K562 (cell line): Measurements from ENCODE around the gene KLRD1. TPM values are rescaled to one million over a fixed set of nuclear protein-coding genes. Genes with fewer than 3 reads are reported as not detected.
"Not testable (repeated sequence)": the region's sequence is repeated elsewhere in the genome, so short reads cannot be mapped to it uniquely, and the experiment has no call there.

ENCODE experiments used
- ATAC-seq: fragments of 200-7000 bp; cut with Tn5 transposase; 3 replicates; pipeline ENCODE4 v1.9.1; 2020; ENCODE audit warnings: moderate library complexity
- BruUV-seq: library from RNA; stranded (reverse); fragments of 400-500 nt; replicated peaks from 2 replicates; lab custom pipeline; 2021; lab: Mats Ljungman, UMichigan
- CTCF ChIA-PET: fragments of 300-600 bp; formaldehyde crosslinking; extraction: SDS; loops from one replicate; lab custom pipeline; 2021; ENCODE audit warnings: low intra/inter-chr PET ratio; lab: Yijun Ruan, JAX
- POLR2A ChIA-PET: fragments of 300-600, 350-650 bp; sonication (Branson Sonifier 250); formaldehyde crosslinking; extraction: SDS; loops from one replicate; lab custom pipeline; 2021; ENCODE audit warnings: antibody characterized with exemption, inconsistent platforms; lab: Yijun Ruan, JAX
- DNase-seq, 4 experiments: peaks; one replicate each; pipeline versions ENCODE4 v3.0.0 to v3.0.0-alpha.2; 2011 to 2018; ENCODE audit warnings: low spot score in 3 of 4, mixed read lengths in 3 of 4; ENCODE audit errors: extremely low read depth in 1 of 4
- FAIRE-seq: peaks from 2 replicates; lab custom pipeline; 2011; peaks lifted over from hg19 to GRCh38; lab: Jason Lieb, UNC
- H2AFZ ChIP-seq: 2 replicates; pipeline ENCODE4 v1.6.0; 2011; ENCODE audit warnings: low read depth, low read length, control low read depth, inconsistent platforms
- H3K27ac ChIP-seq: fragments of 200-600 bp; 3 replicates; pipeline ENCODE4 v1.8.0; 2011; ENCODE audit warnings: low read depth, mild to moderate bottlenecking, control low read depth, inconsistent platforms, low read length, moderate library complexity, mixed read lengths; ENCODE audit errors: extremely low read depth
- H3K27me3 ChIP-seq, 2 experiments: fragments of 300-600 bp in 1 of 2; 2 replicates in 1 of 2; 3 replicates in 1 of 2; pipeline versions ENCODE4 v1.6.0 to v1.8.0; 2011; ENCODE audit warnings: inconsistent platforms in 2 of 2, low read length in 2 of 2, mild to moderate bottlenecking in 1 of 2, mixed read lengths in 1 of 2, moderate library complexity in 1 of 2; ENCODE audit not compliant: control insufficient read depth in 2 of 2, insufficient read depth in 2 of 2
- H3K36me3 ChIP-seq: fragments of 300-600 bp; 3 replicates; pipeline ENCODE4 v1.8.0; 2011; ENCODE audit warnings: mild to moderate bottlenecking, low read length, inconsistent platforms; ENCODE audit not compliant: control insufficient read depth, insufficient read depth
- H3K4me1 ChIP-seq, 2 experiments: fragments of 200-600 bp in 1 of 2; replicated peaks in 1 of 2; 2 replicates in 1 of 2; 3 replicates in 1 of 2; pipeline versions ENCODE4 v1.5.1 to v1.8.0; 2011; ENCODE audit warnings: inconsistent platforms in 2 of 2, low read length in 2 of 2, mild to moderate bottlenecking in 1 of 2, mixed read lengths in 1 of 2, moderate library complexity in 1 of 2; ENCODE audit not compliant: control insufficient read depth in 2 of 2, insufficient read depth in 2 of 2
- H3K4me2 ChIP-seq: 2 replicates; pipeline ENCODE4 v1.6.1; 2011; ENCODE audit warnings: low read length, control low read depth, inconsistent platforms, mixed read lengths; ENCODE audit not compliant: insufficient read depth
- H3K4me3 ChIP-seq: fragments of 200-600 bp; sonication (generic), shearing (Covaris generic); 2 replicates; pipeline ENCODE4 v1.5.1; 2016; ENCODE audit warnings: control low read depth, inconsistent platforms
- H3K79me2 ChIP-seq: fragments of 200-600 bp; 3 replicates; pipeline ENCODE4 v1.8.0; 2011; ENCODE audit warnings: low read length, inconsistent platforms; ENCODE audit not compliant: control insufficient read depth, insufficient read depth
- H3K9ac ChIP-seq, 2 experiments: 2 replicates each; pipeline versions ENCODE4 v1.6.0 to v1.6.1; 2011; ENCODE audit warnings: low read depth in 2 of 2, low read length in 2 of 2, control low read depth in 1 of 2, inconsistent platforms in 1 of 2, mild to moderate bottlenecking in 1 of 2, mixed read lengths in 1 of 2; ENCODE audit not compliant: insufficient read depth in 1 of 2
- H3K9me1 ChIP-seq: one replicate; pipeline ENCODE4 v1.6.0; 2011; ENCODE audit warnings: inconsistent platforms, mild to moderate bottlenecking, low read length, moderate library complexity; ENCODE audit not compliant: control insufficient read depth, insufficient read depth
- H3K9me3 ChIP-seq: replicated peaks from 2 replicates; pipeline ENCODE4 v1.5.1; 2011; ENCODE audit warnings: low read depth, low read length, inconsistent platforms; ENCODE audit not compliant: control insufficient read depth, insufficient read depth
- H4K20me1 ChIP-seq: replicated peaks from 2 replicates; pipeline ENCODE4 v1.6.1; 2011; ENCODE audit warnings: low read length, inconsistent platforms, mixed read lengths; ENCODE audit not compliant: control insufficient read depth, insufficient read depth
- FOXM1 ChIP-seq, 2 experiments: fragments of 450-650 bp in 1 of 2; sonication (generic) in 1 of 2; formaldehyde crosslinking in 1 of 2; IDR thresholded peaks; 2 replicates each; pipeline versions ENCODE4 v1.6.1 to v1.9.0; 2017 to 2022; ENCODE audit warnings: low read depth in 2 of 2, mild to moderate bottlenecking in 2 of 2, missing genetic modification reagents in 1 of 2, moderate library complexity in 1 of 2
- GTF2F1 ChIP-seq: IDR thresholded peaks from 2 replicates; pipeline ENCODE4 v1.6.1; 2011; ENCODE audit warnings: low read depth, low read length, improper control_type of control experiment
- MTF1 ChIP-seq: fragments of 250-450 bp; sonication (Bioruptor Pico); IDR thresholded peaks from 2 replicates; pipeline ENCODE4 v1.9.0; 2021; ENCODE audit warnings: moderate library complexity, mild to moderate bottlenecking, inconsistent platforms, borderline replicate concordance
- PHTF2 ChIP-seq: fragments of 250-450 bp; sonication (Bioruptor Pico); IDR thresholded peaks from 2 replicates; pipeline ENCODE4 v1.5.0; 2021; ENCODE audit warnings: mild to moderate bottlenecking
- ZNF445 ChIP-seq: fragments of 250-450 bp; sonication (Bioruptor Pico); IDR thresholded peaks from 2 replicates; pipeline ENCODE4 v1.4.0; 2020; ENCODE audit warnings: low read depth, mild to moderate bottlenecking, moderate library complexity
- ZNF586 ChIP-seq: fragments of 450-650 bp; formaldehyde crosslinking; conservative IDR thresholded peaks from 2 replicates; pipeline ENCODE4 v1.4.0; 2020; ENCODE audit warnings: mild to moderate bottlenecking, moderate library complexity
- ZNF655 ChIP-seq: fragments of 250-450 bp; sonication (Bioruptor Pico); IDR thresholded peaks from 2 replicates; pipeline ENCODE4 v1.5.0; 2021
- ZNF76 ChIP-seq: fragments of 250-450 bp; sonication (Bioruptor Pico); IDR thresholded peaks from 2 replicates; pipeline ENCODE4 v1.4.0; 2020; ENCODE audit warnings: mild to moderate bottlenecking, moderate library complexity, borderline replicate concordance
- WGBS: fragments of 100-300 bp; shearing (Covaris generic); methylation state at CpG from one replicate; pipeline ENCODE4 v1.1.6; 2016; ENCODE audit warnings: low coverage, mixed read lengths; ENCODE audit not compliant: insufficient coverage; ENCODE audit errors: missing lambda C conversion rate; 5-methylcytosine and 5-hydroxymethylcytosine counted together
- in situ Hi-C: fragments of 300-500 bp; cut with MboI; formaldehyde crosslinking; loops from 4 replicates; pipeline ENCODE4 v1.15.0; 2018; ENCODE audit warnings: inconsistent platforms, mixed read lengths
- intact Hi-C: fragments of 100-400 bp; cut with micrococcal nuclease; formaldehyde crosslinking; loops from 2 replicates; pipeline ENCODE4 v1.14.2; 2022
- polyA plus RNA-seq, 8 experiments: library from polyadenylated mRNA; depleted of rRNA in 4 of 8; stranded (reverse) in 5 of 8; unstranded in 3 of 8; fragments of >200 nt; fragmentation: Nextera tagmentation in 2 of 8; fragmentation: Illumina TruSeq in 1 of 8; extraction: Ambion mirVana in 2 of 8; extraction: Trizol in 1 of 8; gene quantifications; 2 replicates each; pipeline versions ENCODE4 v1.2.1 to v1.2.3, GENCODE V29; 2011 to 2014; ENCODE audit warnings: inconsistent platforms in 1 of 8, missing spikeins in 1 of 8
- total RNA-seq, 7 experiments: library from RNA; depleted of rRNA in 6 of 7; stranded (reverse); fragments of >200 nt in 6 of 7; fragmentation: Illumina TruSeq in 2 of 7; extraction: Trizol in 2 of 7; gene quantifications; 2 replicates each; pipeline versions ENCODE4 v1.2.1 to v1.2.3, GENCODE V29; 2011 to 2021; ENCODE audit warnings: low replicate concordance in 1 of 7

Gene KLRD1
- total and polyA plus RNA-seq, 9 of the 15 experiments (the other 6 are each of a cell fraction or from before 2014, with no cell fraction given) = not detected

GRCh38 chr12:10338470-10338869, 30.8 kb downstream of the KLRD1 start:
- H2AFZ ChIP-seq, H3K4me2 ChIP-seq, H4K20me1 ChIP-seq, H3K9me3 ChIP-seq, DNase-seq, H3K27ac ChIP-seq, H3K4me1 ChIP-seq, H3K9ac ChIP-seq, POLR2A ChIA-PET, CTCF ChIA-PET, H3K9me1 ChIP-seq, ATAC-seq, BruUV-seq, H3K27me3 ChIP-seq, H3K36me3 ChIP-seq, FAIRE-seq, H3K79me2 ChIP-seq, in situ Hi-C loops, H3K4me3 ChIP-seq: not testable (repeated sequence)
- intact Hi-C loops = loop anchor here (10.0 kb wide), 1 partner anchor 104 kb away; no protein-coding TSS in a partner anchor
- WGBS = 40% methylated on average over 1 of the region's 4 CpGs

- POLR2A ChIA-PET = interaction anchor here (1.2 kb wide), 1 partner anchor 7 kb away, joined by 3 read pairs; no protein-coding TSS in a partner anchor
- in situ Hi-C loops = no loop called here
- FAIRE-seq (no peak), ATAC-seq (no peak), DNase-seq (no peak)
- no TSS peak for BruUV-seq
- H3K27me3 ChIP-seq = no peaks in the 10 kb centered on the region
- TF ChIP-seq ZNF76 (CRISPR knock-in tag) (no peak), ZNF655 (CRISPR knock-in tag) (no peak), GTF2F1 (no peak), FOXM1 (IDR thresholded peaks at IDR 0.05; ENCODE audit: low read depth) (no peak), FOXM1 (CRISPR knock-in tag; IDR thresholded peaks at IDR 0.05; ENCODE audit: low read depth) (no peak), MTF1 (CRISPR knock-in tag) (no peak), ZNF586 (CRISPR knock-in tag) (no peak), ZNF445 (CRISPR knock-in tag) (no peak), PHTF2 (CRISPR knock-in tag) (no peak)
- no peak overlapping the region for H3K4me2 ChIP-seq
- no peaks in the 10 kb centered on the region for H3K36me3 ChIP-seq
- H3K4me1 ChIP-seq = no peaks in the 10 kb centered on the region
- no peak overlapping the region for H3K9ac ChIP-seq
- no peaks in the 10 kb centered on the region for H3K79me2 ChIP-seq
- H3K9me3 ChIP-seq = no peaks in the 10 kb centered on the region
- intact Hi-C loops = loop anchor here (10.0 kb wide), 1 partner anchor 104 kb away; no protein-coding TSS in a partner anchor
- no peak overlapping the region for H3K4me3 ChIP-seq
- no peaks in the 10 kb centered on the region for H3K9me1 ChIP-seq
- WGBS = 39% methylated on average over 6 of the region's 9 CpGs
- no peak overlapping the region for H3K27ac ChIP-seq
- CTCF ChIA-PET = no interaction called here
- H4K20me1 ChIP-seq = no peaks in the 10 kb centered on the region
- no peak overlapping the region for H2AFZ ChIP-seq
These were observed 31.6 kb downstream of the KLRD1 start for GRCh38 chr12:10339053-10339840.
